K562 (cell line): ENCODE results near the gene DCUN1D2. TPM values are rescaled to one million over a fixed set of nuclear protein-coding genes. Genes with fewer than 3 reads are reported as not detected.
"Not testable (repeated sequence)": the region's sequence is repeated elsewhere in the genome, so short reads cannot be mapped to it uniquely, and the experiment has no call there.

Experiments
- ATAC-seq: fragments of 200-7000 bp; cut with Tn5 transposase; 3 replicates; pipeline ENCODE4 v1.9.1; 2020; ENCODE audit warnings: moderate library complexity
- BruUV-seq: library from RNA; stranded (reverse); fragments of 400-500 nt; replicated peaks from 2 replicates; lab custom pipeline; 2021; lab: Mats Ljungman, UMichigan
- CTCF ChIA-PET: fragments of 300-600 bp; formaldehyde crosslinking; extraction: SDS; loops from one replicate; lab custom pipeline; 2021; ENCODE audit warnings: low intra/inter-chr PET ratio; lab: Yijun Ruan, JAX
- POLR2A ChIA-PET: fragments of 300-600, 350-650 bp; sonication (Branson Sonifier 250); formaldehyde crosslinking; extraction: SDS; loops from one replicate; lab custom pipeline; 2021; ENCODE audit warnings: antibody characterized with exemption, inconsistent platforms; lab: Yijun Ruan, JAX
- DNase-seq, 4 experiments: peaks; one replicate each; pipeline versions ENCODE4 v3.0.0 to v3.0.0-alpha.2; 2011 to 2018; ENCODE audit warnings: low spot score in 3 of 4, mixed read lengths in 3 of 4; ENCODE audit errors: extremely low read depth in 1 of 4
- FAIRE-seq: peaks from 2 replicates; lab custom pipeline; 2011; peaks lifted over from hg19 to GRCh38; lab: Jason Lieb, UNC
- H2AFZ ChIP-seq: 2 replicates; pipeline ENCODE4 v1.6.0; 2011; ENCODE audit warnings: low read depth, low read length, control low read depth, inconsistent platforms
- H3K27ac ChIP-seq: fragments of 200-600 bp; 3 replicates; pipeline ENCODE4 v1.8.0; 2011; ENCODE audit warnings: low read depth, mild to moderate bottlenecking, control low read depth, inconsistent platforms, low read length, moderate library complexity, mixed read lengths; ENCODE audit errors: extremely low read depth
- H3K27me3 ChIP-seq, 2 experiments: fragments of 300-600 bp in 1 of 2; 2 replicates in 1 of 2; 3 replicates in 1 of 2; pipeline versions ENCODE4 v1.6.0 to v1.8.0; 2011; ENCODE audit warnings: inconsistent platforms in 2 of 2, low read length in 2 of 2, mild to moderate bottlenecking in 1 of 2, mixed read lengths in 1 of 2, moderate library complexity in 1 of 2; ENCODE audit not compliant: control insufficient read depth in 2 of 2, insufficient read depth in 2 of 2
- H3K36me3 ChIP-seq: fragments of 300-600 bp; 3 replicates; pipeline ENCODE4 v1.8.0; 2011; ENCODE audit warnings: mild to moderate bottlenecking, low read length, inconsistent platforms; ENCODE audit not compliant: control insufficient read depth, insufficient read depth
- H3K4me1 ChIP-seq, 2 experiments: fragments of 200-600 bp in 1 of 2; replicated peaks in 1 of 2; 2 replicates in 1 of 2; 3 replicates in 1 of 2; pipeline versions ENCODE4 v1.5.1 to v1.8.0; 2011; ENCODE audit warnings: inconsistent platforms in 2 of 2, low read length in 2 of 2, mild to moderate bottlenecking in 1 of 2, mixed read lengths in 1 of 2, moderate library complexity in 1 of 2; ENCODE audit not compliant: control insufficient read depth in 2 of 2, insufficient read depth in 2 of 2
- H3K4me2 ChIP-seq: 2 replicates; pipeline ENCODE4 v1.6.1; 2011; ENCODE audit warnings: low read length, control low read depth, inconsistent platforms, mixed read lengths; ENCODE audit not compliant: insufficient read depth
- H3K4me3 ChIP-seq: fragments of 200-600 bp; sonication (generic), shearing (Covaris generic); 2 replicates; pipeline ENCODE4 v1.5.1; 2016; ENCODE audit warnings: control low read depth, inconsistent platforms
- H3K79me2 ChIP-seq: fragments of 200-600 bp; 3 replicates; pipeline ENCODE4 v1.8.0; 2011; ENCODE audit warnings: low read length, inconsistent platforms; ENCODE audit not compliant: control insufficient read depth, insufficient read depth
- H3K9ac ChIP-seq, 2 experiments: 2 replicates each; pipeline versions ENCODE4 v1.6.0 to v1.6.1; 2011; ENCODE audit warnings: low read depth in 2 of 2, low read length in 2 of 2, control low read depth in 1 of 2, inconsistent platforms in 1 of 2, mild to moderate bottlenecking in 1 of 2, mixed read lengths in 1 of 2; ENCODE audit not compliant: insufficient read depth in 1 of 2
- H3K9me1 ChIP-seq: one replicate; pipeline ENCODE4 v1.6.0; 2011; ENCODE audit warnings: inconsistent platforms, mild to moderate bottlenecking, low read length, moderate library complexity; ENCODE audit not compliant: control insufficient read depth, insufficient read depth
- H3K9me3 ChIP-seq: replicated peaks from 2 replicates; pipeline ENCODE4 v1.5.1; 2011; ENCODE audit warnings: low read depth, low read length, inconsistent platforms; ENCODE audit not compliant: control insufficient read depth, insufficient read depth
- H4K20me1 ChIP-seq: replicated peaks from 2 replicates; pipeline ENCODE4 v1.6.1; 2011; ENCODE audit warnings: low read length, inconsistent platforms, mixed read lengths; ENCODE audit not compliant: control insufficient read depth, insufficient read depth
- CEBPZ ChIP-seq: fragments of 150-350 bp; IDR thresholded peaks from 2 replicates; pipeline ENCODE4 v1.6.1; 2014; ENCODE audit warnings: low read depth, mild to moderate bottlenecking, low read length, borderline replicate concordance
- ZSCAN32 ChIP-seq: fragments of 450-650 bp; formaldehyde crosslinking; IDR thresholded peaks from 2 replicates; pipeline ENCODE4 v1.4.0; 2020; ENCODE audit warnings: mild to moderate bottlenecking, moderate library complexity
- WGBS: fragments of 100-300 bp; shearing (Covaris generic); methylation state at CpG from one replicate; pipeline ENCODE4 v1.1.6; 2016; ENCODE audit warnings: low coverage, mixed read lengths; ENCODE audit not compliant: insufficient coverage; ENCODE audit errors: missing lambda C conversion rate; 5-methylcytosine and 5-hydroxymethylcytosine counted together
- in situ Hi-C: fragments of 300-500 bp; cut with MboI; formaldehyde crosslinking; loops from 4 replicates; pipeline ENCODE4 v1.15.0; 2018; ENCODE audit warnings: inconsistent platforms, mixed read lengths
- intact Hi-C: fragments of 100-400 bp; cut with micrococcal nuclease; formaldehyde crosslinking; loops from 2 replicates; pipeline ENCODE4 v1.14.2; 2022
- polyA plus RNA-seq, 8 experiments: library from polyadenylated mRNA; depleted of rRNA in 4 of 8; stranded (reverse) in 5 of 8; unstranded in 3 of 8; fragments of >200 nt; fragmentation: Nextera tagmentation in 2 of 8; fragmentation: Illumina TruSeq in 1 of 8; extraction: Ambion mirVana in 2 of 8; extraction: Trizol in 1 of 8; gene quantifications; 2 replicates each; pipeline versions ENCODE4 v1.2.1 to v1.2.3, GENCODE V29; 2011 to 2014; ENCODE audit warnings: inconsistent platforms in 1 of 8, missing spikeins in 1 of 8
- total RNA-seq, 7 experiments: library from RNA; depleted of rRNA in 6 of 7; stranded (reverse); fragments of >200 nt in 6 of 7; fragmentation: Illumina TruSeq in 2 of 7; extraction: Trizol in 2 of 7; gene quantifications; 2 replicates each; pipeline versions ENCODE4 v1.2.1 to v1.2.3, GENCODE V29; 2011 to 2021; ENCODE audit warnings: low replicate concordance in 1 of 7

Gene DCUN1D2
- total and polyA plus RNA-seq, 9 of the 15 experiments (the other 6 are each of a cell fraction or from before 2014, with no cell fraction given), result 2.1 to 16.8 (median 11.1) TPM

- TF ChIP-seq CEBPZ (no peak), ZSCAN32 (CRISPR knock-in tag) (no peak)
These were observed 18.7 kb downstream of the DCUN1D2 start (continued) for GRCh38 chr13:113471844-113472243.

- H3K79me2 ChIP-seq, BruUV-seq, DNase-seq, H3K9me1 ChIP-seq, POLR2A ChIA-PET, H3K4me1 ChIP-seq, CTCF ChIA-PET, H4K20me1 ChIP-seq, H3K9me3 ChIP-seq, FAIRE-seq, H3K27me3 ChIP-seq, H3K4me2 ChIP-seq, intact Hi-C loops, H3K4me3 ChIP-seq, ATAC-seq, H3K9ac ChIP-seq, in situ Hi-C loops, H2AFZ ChIP-seq, H3K27ac ChIP-seq: not testable (repeated sequence)
- WGBS, result 100% methylated on average over 2 of the region's 4 CpGs
- H3K36me3 ChIP-seq, result peaks cover 43% of the 10 kb centered on the region; the same call in 2 of the 3 replicates
These were observed 19.8 kb downstream of the DCUN1D2 start for GRCh38 chr13:113470635-113471163.
